ENCODE data around the gene RPTOR.

Gene RPTOR

DNA sequence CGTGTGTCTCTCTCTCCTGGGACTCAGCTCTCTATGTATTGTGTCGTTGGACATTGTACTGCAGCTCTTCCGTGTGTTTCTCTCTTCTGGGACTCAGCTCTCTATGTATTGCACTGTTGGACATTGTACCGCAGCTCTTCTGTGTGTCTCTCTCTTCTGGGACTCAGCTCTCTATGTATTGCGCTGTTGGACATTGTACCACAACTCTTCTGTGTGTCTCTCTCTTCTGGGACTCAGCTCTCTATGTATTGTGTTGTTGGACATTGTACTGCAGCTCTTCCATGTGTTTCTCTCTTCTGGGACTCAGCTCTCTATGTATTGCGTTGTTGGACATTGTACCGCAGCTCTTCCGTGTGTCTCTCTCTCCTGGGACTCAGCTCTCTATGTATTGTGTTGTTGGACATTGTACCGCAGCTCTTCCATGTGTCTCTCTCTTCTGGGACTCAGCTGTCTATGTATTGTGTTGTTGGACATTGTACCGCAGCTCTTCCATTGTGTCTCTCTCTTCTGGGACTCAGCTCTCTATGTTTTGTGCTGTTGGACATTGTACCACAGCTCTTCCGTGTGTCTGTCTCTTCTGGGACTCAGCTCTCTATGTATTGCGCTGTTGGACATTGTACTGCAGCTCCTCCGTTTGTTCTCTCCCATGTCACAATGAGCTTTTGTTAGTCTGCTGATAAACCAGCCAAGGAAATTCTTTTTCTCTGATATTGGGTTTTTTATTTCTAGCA is 84.8 kb downstream of the RPTOR start:
- CTCF ChIA-PET: interaction anchor here (0.6 to 1.0 kb wide), 2 partner anchors 149 to 230 kb away, joined by 3 read pairs; no protein-coding TSS in a partner anchor
- TF ChIP-seq, protein P1, sequence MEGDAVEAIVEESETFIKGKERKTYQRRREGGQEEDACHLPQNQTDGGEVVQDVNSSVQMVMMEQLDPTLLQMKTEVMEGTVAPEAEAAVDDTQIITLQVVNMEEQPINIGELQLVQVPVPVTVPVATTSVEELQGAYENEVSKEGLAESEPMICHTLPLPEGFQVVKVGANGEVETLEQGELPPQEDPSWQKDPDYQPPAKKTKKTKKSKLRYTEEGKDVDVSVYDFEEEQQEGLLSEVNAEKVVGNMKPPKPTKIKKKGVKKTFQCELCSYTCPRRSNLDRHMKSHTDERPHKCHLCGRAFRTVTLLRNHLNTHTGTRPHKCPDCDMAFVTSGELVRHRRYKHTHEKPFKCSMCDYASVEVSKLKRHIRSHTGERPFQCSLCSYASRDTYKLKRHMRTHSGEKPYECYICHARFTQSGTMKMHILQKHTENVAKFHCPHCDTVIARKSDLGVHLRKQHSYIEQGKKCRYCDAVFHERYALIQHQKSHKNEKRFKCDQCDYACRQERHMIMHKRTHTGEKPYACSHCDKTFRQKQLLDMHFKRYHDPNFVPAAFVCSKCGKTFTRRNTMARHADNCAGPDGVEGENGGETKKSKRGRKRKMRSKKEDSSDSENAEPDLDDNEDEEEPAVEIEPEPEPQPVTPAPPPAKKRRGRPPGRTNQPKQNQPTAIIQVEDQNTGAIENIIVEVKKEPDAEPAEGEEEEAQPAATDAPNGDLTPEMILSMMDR (IDR thresholded peaks at IDR 0.05; ENCODE audit: insufficient read depth, low read length, missing control alignments): no peak
- POLR2A ChIA-PET: interaction anchor here (0.7 kb wide), 1 partner anchor 18 kb away, joined by 3 read pairs; no protein-coding TSS in a partner anchor
- no peak for DNase-seq (ENCODE audit: low read depth, low spot score)
- no peak overlapping the region for H3K4me3 ChIP-seq (ENCODE audit: low read depth, low read length)

DNA sequence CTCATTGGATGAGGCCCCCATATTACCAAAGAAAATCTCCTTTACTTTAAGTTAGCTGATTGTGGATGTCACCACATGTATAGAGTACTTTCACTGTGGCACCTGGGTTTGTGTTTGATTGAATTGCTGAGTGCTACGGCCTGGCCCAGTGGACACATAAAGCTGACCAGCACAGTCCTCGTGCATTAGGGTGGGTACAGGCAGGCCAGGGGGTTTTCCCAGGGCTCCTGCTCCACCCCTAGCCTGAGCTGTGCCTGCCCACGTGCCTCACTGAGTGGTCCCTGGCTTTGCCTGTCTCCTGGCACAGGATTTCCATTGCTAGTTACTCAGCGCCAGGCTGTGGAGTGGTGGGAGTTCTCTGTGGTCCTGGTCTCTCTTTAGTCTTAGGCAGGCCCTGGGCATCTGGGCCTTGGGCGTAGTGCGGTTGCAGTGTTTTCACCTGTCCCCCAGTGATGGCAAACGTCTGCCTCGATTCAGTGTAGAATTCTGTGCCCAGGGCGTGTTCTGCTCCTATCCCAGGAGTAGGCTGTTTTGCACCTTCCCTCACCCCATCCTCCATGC is 86.0 kb downstream of the RPTOR start:
- no peak overlapping the region for H3K4me3 ChIP-seq (ENCODE audit: low read depth, low read length)
- CTCF ChIA-PET: no interaction called here
- no peak for DNase-seq (ENCODE audit: low read depth, low spot score)
- TF ChIP-seq, protein P1 (IDR thresholded peaks at IDR 0.05; ENCODE audit: insufficient read depth, low read length, missing control alignments): no peak
- POLR2A ChIA-PET: no interaction called here

DNA sequence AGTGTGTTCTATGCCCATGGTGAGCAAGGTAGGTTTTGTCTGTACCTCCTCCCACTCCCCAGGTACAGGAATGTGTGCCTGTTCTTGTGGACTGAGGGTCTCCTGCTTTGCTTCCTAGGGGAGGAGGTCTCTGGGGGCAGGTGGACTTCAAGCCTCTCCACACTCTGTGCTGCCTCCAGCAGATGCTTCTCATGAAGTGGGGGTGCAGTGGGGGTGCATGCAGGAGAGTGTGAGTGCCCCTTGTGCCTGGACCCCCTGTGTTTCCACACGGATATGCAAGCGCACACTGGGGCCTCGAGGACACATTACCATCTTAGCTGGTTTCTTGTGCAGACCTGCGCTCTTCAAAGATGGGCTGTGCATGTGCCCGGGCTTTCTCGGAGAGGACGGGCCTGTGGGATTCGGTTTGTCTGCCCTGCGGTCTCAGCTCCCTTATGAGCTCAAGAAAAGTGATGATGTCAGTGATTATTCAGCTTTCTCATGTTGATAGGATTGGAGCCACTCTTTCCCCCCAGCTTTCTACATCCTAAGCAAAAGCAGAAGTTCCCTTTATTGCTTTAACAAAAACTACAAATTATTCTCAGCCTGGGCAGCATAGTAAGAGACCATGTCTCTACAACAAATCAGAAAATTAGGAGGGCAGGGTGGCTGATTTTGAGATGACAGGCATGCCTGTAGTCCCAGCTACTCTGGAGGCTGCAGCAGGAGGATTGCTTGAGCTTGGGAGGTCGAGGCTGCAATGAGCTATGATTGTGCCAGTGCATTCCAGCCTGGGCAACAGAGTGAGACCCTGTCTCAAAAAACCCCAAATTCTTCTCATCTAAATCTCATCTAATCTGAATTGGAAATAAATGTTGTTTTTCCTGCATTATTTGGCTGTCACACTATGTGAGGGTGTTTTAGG is 86.8 kb downstream of the RPTOR start:
- DNase-seq (ENCODE audit: low read depth, low spot score): no peak
- TF ChIP-seq, protein P1 (IDR thresholded peaks at IDR 0.05; ENCODE audit: insufficient read depth, low read length, missing control alignments): no peak
- ChIA-PET CTCF (interaction anchor here (1.4 kb wide), 1 partner anchor 204 kb away, joined by 5 read pairs; no protein-coding TSS in a partner anchor), POLR2A (interaction anchor here (1.5 kb wide), 1 partner anchor 16 kb away, joined by 4 read pairs; no protein-coding TSS in a partner anchor)
- no peak overlapping the region for H3K4me3 ChIP-seq (ENCODE audit: low read depth, low read length)

DNA sequence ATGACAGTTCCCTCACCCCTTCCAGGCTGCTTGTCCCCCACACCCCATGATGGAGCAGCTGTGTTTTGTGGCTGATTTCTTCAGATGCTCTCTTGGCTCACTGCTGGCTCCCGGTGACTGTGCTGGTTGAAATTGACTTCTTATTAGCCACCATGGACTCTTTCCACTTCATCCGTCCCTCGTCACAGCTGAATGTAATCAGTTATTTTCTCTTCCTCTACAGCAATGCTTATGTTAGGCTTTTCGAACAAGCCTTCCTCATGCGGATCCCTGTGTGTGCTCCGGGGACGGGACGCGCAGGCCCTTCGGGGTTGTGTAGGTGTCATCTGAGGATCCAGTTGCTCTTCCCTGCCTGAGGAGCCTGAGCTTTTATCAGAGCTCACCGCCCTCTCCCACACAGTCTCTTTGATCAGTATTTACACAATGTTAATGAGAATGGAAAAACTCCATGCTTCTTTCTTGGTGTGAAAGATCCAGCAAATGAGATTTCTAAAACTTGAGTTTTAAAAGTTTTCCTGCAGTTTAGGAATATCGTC is 87.5 kb downstream of the RPTOR start:
- no peak overlapping the region for H3K4me3 ChIP-seq (ENCODE audit: low read depth, low read length)
- POLR2A ChIA-PET: interaction anchor here (1.5 kb wide), 1 partner anchor 16 kb away, joined by 4 read pairs; no protein-coding TSS in a partner anchor
- TF ChIP-seq, protein P1 (IDR thresholded peaks at IDR 0.05; ENCODE audit: insufficient read depth, low read length, missing control alignments): no peak
- CTCF ChIA-PET: interaction anchor here (1.4 kb wide), 1 partner anchor 205 kb away, joined by 5 read pairs; no protein-coding TSS in a partner anchor
- DNase-seq (ENCODE audit: low read depth, low spot score): no peak

DNA sequence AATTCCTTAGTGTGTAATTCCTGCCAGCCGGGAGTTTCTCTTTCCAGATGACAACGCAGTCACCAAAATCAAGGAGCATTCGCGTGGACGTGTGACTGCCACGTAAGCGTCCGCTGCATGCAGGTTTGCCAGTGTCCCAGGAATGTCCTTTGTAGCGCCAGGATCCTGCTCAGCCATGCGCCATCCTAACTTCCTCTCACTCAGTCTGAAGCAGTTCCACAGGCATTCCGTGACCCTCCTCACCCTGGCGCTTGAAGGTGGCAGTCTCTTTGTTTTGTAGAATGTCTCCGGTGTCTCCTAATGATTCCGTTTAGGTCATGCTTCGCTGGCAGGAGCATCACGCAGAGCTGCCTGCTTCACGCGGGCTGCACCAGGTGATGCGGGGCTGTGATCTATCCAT is 88.6 kb downstream of the RPTOR start:
- ChIA-PET CTCF (no interaction called here), POLR2A (no interaction called here)
- TF ChIP-seq, protein P1 (IDR thresholded peaks at IDR 0.05; ENCODE audit: insufficient read depth, low read length, missing control alignments): no peak
- no peak for DNase-seq (ENCODE audit: low read depth, low spot score)
- no peak overlapping the region for H3K4me3 ChIP-seq (ENCODE audit: low read depth, low read length)
